NCI-H1048 (cell line): ENCODE data around the gene ACSS3.
"Not testable (repeated sequence)": the region's sequence is repeated elsewhere in the genome, so short reads cannot be mapped to it uniquely, and the experiment has no call there.

Source experiments
- DNase-seq: peaks from one replicate; lab custom pipeline; 2025; lab: John Stamatoyannopoulos, UW

The ACSS3 gene

GRCh38 chr12:81094718-81095360 is 17.0 kb downstream of the ACSS3 start:
- DNase-seq = no peak

GRCh38 chr12:81095501-81096232 is 17.8 kb downstream of the ACSS3 start:
- no peak for DNase-seq

- no peak for DNase-seq
Observed at GRCh38 chr12:81105687-81106086, 27.8 kb downstream of the ACSS3 start.

GRCh38 chr12:81114226-81114625 is 36.3 kb downstream of the ACSS3 start:
- no peak for DNase-seq

GRCh38 chr12:81119069-81119468 is 41.2 kb downstream of the ACSS3 start:
- not testable (repeated sequence) for DNase-seq

- no peak for DNase-seq
Observed at GRCh38 chr12:81120961-81121360, 43.1 kb downstream of the ACSS3 start.

- no peak for DNase-seq
Observed at GRCh38 chr12:81123611-81124010, 45.7 kb downstream of the ACSS3 start.

GRCh38 chr12:81125691-81126090 is 47.8 kb downstream of the ACSS3 start:
- DNase-seq = no peak

GRCh38 chr12:81128930-81129554 is 51.2 kb downstream of the ACSS3 start:
- peak; percentile 18 for DNase-seq

GRCh38 chr12:81136519-81136918 is 58.6 kb downstream of the ACSS3 start:
- no peak for DNase-seq

GRCh38 chr12:81137801-81138200 is 59.9 kb downstream of the ACSS3 start:
- DNase-seq = no peak

GRCh38 chr12:81141217-81141616 is 63.3 kb downstream of the ACSS3 start:
- no peak for DNase-seq

GRCh38 chr12:81143057-81143456 is 65.2 kb downstream of the ACSS3 start:
- no peak for DNase-seq

- DNase-seq = peak; percentile 34
Observed at GRCh38 chr12:81146228-81147225, 68.6 kb downstream of the ACSS3 start.

GRCh38 chr12:81147292-81147919 is 69.5 kb downstream of the ACSS3 start:
- DNase-seq = no peak

GRCh38 chr12:81150382-81150781 is 72.5 kb downstream of the ACSS3 start:
- no peak for DNase-seq

- no peak for DNase-seq
Observed at GRCh38 chr12:81159856-81160255, 82.0 kb downstream of the ACSS3 start.

- no peak for DNase-seq
Observed at GRCh38 chr12:81161680-81162079, 83.8 kb downstream of the ACSS3 start.

GRCh38 chr12:81162391-81163136 is 84.7 kb downstream of the ACSS3 start:
- DNase-seq = no peak

- no peak for DNase-seq
Observed at GRCh38 chr12:81164827-81165226, 86.9 kb downstream of the ACSS3 start.

GRCh38 chr12:81166790-81167189 is 88.9 kb downstream of the ACSS3 start:
- DNase-seq = no peak
